HG03135 (cell line): ENCODE measurements around the gene CCDC180.
"Not testable (repeated sequence)": the region's sequence is repeated elsewhere in the genome, so short reads cannot be mapped to it uniquely, and the experiment has no call there.

Experiments used
- ATAC-seq: cut with Tn5 transposase; IDR thresholded peaks from one replicate; pipeline ENCODE4 v1.9.1; 2021; ENCODE audit warnings: mild to moderate bottlenecking, moderate library complexity; ENCODE audit not compliant: unreplicated experiment

CCDC180 gene

DNA sequence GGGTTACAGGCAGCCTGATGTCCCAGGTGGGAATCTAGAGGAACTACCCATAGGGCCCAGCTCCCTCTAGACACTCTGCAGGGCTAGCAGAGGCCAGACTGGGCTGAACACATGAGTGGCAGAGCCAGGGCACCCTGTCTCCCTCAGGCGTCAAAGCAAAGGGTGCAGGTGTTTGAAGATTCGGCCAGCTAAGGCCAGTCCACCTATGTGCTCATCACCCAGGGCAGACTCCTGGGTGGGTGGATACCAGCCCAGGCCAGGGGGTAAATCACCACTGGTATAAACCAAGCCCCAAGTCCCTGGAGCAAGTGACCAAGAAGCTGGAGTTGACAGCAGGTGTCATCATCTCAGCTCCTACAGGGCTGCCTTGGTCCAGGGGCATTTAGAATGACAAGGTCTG lies 3.4 kb downstream of the CCDC180 start:
- no peak for ATAC-seq

DNA sequence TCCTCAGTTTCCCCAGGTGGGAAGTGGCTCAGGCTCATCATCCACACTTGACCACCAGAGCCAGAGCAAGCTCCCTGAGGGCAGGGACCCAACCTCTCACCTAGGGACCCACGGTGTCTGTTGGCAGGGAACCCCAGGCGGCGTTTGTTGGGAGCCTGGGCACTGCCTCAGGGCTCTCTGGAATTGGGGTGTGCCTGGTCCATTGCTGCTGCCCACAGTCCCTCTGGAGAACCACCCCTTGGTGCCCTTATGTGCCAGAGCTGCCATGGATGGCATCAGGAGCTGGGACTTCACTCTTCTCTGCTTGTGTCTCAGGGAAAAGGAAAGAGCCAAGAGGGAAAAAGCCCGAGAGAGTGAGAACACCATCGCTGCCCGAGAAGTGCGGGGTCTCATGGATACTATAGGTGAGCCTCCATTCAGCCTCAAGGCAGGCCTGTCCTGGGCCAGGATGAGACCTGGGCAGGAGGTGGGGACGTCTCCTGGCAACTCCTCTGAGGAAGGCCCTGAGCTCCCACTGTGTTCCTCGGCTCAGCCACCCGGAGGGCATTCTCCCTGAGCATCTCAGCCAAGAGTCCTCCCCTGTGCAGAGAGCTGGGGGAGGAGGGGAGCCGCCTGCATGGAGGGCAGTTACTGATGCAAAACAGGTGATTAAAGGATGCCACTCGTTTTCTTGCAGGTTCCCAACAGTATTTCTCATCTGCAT lies 4.5 kb downstream of the CCDC180 start:
- no peak for ATAC-seq

DNA sequence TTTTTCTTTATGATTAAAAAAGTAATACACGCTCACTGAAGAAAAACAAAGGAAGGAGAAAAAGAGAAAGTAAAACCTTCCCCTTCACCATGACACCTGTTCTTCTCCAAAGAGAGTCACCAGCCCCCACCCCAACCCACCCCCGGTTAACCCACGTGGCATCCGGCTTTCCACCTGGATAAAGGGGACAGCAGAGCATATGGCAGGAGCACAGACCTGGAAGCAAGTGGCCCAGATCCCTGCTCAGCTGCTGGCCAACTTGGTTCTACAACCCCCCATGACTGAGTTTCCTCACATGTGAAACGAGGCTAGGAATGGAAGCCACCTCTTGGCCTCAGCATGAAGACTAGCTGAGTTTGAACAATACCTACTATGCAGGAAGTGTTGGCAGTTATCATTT lies 5.1 kb downstream of the CCDC180 start:
- ATAC-seq, result no peak

DNA sequence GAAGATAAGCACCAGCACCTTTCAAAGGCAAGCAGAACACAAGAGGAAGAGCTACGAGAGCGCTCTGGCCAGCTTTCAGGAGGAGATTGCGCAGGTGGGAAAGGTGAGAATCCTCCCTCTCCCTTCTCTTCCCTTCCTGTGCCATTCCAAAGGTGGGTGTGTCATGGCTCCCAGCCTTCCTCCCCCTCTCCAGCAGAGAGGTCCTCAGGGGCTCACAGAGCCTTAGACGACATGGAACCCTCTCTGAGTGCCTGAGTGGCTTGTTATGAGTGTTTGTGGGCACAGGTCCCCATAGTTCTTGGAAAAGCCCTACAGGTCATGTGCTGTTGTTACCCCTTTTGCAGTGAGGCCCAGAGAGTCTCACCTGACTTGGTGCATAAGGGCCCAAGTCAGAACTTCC lies 5.8 kb downstream of the CCDC180 start:
- ATAC-seq, result no peak

DNA sequence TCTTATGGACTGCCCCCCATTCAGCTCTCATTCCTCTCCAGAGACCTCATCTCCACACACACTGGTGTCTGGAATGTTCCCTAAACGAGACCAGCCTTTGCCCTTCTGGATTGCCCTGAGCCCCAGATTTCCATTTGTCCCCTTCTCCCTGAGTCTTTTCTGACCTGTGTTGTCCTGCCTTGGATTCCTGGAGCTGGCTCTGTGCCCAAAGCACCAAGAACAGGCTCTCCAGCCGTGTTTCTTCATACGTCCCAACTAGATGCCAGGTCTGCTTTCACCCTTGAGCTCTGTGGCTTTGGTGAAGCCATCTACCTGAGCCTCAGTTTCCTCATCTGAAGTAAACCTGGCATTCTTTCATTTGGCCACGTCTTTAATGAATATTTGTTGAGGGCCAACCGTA lies 6.3 kb downstream of the CCDC180 start:
- ATAC-seq, result no peak

DNA sequence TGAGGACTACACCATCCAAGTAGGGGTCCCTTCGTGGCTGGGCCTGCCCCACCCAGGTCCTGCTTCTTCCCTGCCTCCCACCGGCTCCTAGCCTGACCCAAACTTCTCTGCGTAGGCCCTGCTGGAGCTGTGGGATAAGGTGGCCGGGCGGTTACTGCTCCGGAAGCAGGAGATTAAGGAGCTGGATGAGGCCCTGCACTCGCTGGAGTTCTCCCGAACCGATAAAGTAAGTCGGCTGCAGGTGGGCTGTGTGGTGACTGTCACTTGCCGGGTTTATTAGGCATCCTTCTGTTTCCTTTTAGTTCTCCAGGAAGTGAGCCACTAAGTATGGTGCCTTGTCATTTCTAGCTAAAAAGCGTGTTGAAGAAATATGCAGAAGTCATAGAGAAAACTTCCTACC lies 7.0 kb downstream of the CCDC180 start:
- ATAC-seq, result no peak

DNA sequence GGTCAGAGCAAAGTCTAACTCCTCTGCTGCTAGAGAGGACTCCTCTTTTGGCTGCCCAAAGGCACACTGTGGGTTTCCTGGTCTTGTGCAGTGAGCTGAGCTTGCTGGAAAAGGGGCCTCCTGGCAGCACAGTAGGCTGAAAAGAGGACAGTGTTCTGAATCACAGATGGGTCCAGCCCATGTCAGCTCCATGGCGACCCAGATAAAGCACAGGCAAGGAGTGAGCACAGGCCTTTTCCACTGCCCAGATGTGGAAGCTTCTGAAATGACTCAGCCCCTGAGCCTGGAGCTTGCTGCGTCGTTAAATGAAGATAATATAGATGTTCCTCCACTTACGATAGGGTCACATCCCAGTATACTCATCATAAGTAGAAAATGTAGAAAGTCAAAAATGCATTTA lies 8.1 kb downstream of the CCDC180 start:
- ATAC-seq, result no peak

DNA sequence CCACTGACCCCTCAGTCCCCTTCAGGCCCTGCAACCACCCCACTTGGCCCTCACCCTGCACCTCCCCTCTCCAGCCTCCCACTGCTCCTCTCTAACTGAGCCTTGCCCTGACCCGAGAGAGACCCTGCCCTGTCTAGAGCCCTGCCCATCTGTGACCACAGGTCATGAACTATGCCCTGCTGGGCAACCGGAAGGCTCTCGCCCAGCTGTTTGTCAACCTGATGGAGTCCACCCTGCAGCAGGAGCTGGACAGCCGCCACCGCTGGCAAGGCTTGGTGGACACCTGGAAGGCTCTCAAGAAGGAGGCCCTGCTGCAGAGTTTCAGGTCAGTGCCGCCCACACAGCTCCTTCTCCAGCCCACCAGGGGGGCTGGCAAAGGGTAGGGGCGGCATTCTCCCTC lies 9.4 kb downstream of the CCDC180 start:
- no peak for ATAC-seq

DNA sequence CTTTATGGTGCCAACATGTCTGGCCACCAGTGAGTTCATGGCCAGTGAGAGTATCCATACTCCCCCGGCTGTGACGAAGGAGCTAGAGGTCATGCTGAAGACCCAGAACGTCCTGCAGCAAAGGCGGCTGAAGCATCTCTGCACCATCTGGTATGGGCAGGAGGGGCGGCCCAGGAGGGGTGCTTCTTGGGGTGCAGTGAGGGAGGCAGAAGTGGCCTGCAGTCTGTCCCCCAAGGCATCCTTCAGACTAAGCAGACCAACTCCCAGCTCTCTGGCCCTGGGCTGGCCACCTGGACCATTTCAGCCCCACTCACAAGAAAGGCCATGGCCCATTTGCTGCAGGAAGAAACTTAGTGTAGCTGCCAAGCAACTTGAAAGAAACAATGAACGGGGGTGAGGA lies 11.0 kb downstream of the CCDC180 start:
- ATAC-seq, result no peak

DNA sequence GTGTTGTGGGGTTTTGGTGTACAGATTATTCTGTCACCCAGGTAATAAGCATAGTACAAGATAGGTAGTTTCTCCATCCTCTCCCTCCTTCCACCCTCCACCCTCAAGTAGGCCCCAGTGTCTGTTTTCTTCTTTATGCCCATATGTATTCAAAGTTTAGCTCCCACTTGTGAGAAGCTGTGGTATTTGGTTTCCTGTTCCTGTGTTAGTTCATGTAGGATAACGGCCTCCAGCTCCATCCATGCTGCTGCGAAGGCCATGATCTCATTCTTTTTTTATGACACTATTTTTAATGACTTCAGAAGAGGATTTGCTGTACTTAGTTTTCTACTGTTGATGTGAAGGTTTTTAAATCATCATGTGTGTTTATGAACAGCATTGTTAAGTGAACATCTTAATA lies 11.9 kb downstream of the CCDC180 start:
- ATAC-seq, result no peak

DNA sequence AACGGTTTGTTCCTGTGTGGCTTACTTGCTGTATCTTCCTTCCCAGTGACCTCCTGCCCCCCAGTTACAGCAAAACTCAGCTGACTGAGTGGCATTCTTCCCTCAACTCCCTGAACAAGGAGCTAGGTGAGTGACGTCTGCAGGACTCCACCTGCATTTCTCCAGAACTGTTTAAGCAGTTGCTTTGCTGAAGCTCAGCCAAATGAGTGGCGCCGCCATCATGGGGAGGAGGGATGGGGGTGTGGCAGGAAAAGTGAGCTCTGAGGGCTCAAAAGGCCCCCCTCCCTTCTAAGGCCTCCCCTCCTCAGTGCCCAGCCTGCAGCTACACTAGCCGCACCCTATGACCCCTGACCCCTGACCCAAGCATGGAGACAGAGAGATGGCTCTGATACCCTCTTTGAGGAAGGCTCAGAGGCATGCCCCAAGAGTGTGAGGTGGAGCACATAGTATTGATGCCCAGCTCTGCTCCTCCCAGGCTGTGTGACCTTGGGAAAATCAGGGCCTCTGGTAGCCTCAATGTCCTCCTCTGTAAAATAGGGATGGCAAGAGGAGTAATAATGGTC lies 12.7 kb downstream of the CCDC180 start:
- no peak for ATAC-seq

DNA sequence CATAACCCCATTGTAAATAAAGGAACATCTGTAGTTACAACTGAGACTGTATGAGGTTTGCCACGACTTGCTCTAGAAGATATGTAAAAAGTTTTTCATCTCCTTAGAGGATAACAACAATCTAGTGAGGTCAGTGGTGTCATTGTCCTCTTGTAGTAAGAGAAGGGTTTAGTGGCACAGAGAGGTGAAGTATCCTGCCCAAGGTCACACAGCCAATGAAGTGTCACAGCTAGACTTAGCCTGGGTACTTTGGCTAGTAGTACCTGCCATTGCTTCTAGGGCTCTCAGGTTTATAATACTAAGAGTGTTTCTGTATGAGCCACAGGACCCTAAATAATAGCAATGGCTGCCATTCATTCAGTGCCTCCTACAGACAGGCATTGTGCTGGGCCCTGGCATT lies 13.8 kb downstream of the CCDC180 start:
- ATAC-seq, result no peak

DNA sequence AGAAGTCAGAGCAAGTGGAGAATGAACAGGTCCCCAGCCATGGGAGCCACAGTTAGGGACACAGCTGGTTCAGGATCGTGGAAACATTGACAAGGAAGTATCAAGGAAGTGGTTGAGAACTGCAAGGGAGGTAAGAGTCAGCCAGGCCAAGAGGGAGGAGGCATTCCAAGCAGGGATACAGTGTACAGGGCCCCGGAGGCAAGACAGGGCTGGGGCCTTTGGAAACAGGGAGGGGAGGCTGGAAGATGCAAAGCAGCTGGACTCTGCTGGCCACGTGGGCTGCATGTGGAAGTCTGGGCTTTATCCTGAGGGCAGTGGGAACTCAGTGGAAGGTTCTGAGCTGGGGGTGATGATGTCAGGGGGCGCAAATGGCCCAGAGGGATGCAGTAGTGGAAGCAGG lies 14.2 kb downstream of the CCDC180 start:
- ATAC-seq, result no peak

DNA sequence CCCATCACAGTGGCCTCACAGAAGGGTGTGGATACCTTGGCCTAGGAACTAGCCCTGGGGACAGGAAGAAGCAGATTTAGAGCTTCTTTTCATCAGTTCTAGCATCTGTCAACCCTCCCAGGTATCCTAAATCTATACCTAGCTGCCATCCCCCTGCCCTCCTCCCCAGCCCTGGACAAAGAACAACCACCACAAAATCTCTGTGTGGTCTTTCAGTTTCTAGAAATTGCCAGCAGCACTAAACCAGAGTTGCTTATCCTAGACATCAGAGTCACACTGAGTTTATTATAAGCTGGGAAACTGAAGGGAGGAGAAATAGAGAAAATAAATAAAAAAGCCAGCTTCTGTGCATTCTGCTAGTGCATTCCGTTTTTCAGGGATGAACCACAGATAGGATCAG lies 14.6 kb downstream of the CCDC180 start:
- no peak for ATAC-seq

DNA sequence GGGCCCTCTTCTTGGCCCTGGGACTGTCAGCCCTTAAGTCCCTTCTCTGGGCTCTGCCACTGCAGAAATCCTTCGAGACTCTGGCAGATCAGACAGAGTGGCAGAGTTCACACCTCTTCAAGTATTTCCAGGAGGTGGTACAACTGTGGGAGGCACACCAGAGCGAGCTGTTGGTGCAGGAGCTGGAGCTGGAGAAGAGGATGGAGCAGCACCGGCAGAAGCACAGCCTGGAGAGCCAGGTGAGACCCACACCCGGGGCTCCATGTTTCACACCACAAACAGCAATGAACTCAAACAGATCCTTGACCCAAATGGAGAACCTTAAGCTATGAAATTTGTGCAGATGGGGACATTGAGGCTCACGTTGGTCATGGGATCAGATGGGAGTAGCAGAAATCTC lies 17.5 kb downstream of the CCDC180 start:
- no peak for ATAC-seq

DNA sequence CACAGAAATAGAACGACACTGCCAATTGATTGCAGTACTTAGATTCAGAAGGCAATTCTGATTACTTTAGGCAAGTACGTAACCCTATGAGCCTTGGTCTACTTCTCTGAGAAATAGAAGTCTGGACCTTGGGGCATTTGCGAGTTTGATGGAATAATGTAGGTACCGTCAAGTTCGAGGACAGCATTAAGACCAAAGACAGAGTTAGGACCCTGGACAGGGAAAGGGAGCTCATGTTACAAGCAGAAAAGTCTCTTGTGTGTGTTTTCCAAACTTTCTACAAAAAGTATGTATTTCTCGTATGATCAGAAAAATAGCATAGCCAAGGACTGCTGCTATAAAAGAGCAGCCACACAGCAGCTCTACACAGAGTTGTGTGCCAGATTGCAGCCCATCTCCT lies 20.1 kb downstream of the CCDC180 start:
- ATAC-seq, result no peak

DNA sequence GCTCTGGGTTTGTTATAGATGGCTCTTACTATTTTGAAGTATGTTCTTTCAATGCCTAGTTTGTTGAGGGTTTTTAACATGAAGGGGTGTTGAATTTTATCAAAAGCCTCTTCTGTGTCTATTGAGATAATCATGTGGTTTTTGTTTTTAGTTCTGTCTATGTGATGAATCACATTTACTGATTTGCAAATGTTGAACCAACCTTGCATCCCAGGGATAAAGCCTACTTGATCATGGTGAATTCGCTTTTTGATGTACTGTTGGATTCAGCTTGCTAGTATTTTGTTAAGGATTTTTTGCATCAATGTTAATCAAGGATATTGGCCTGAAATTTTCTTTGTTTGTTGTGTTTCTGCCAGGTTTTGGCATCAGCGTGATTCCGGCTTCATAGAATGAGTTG lies 25.5 kb downstream of the CCDC180 start:
- ATAC-seq, result no peak

DNA sequence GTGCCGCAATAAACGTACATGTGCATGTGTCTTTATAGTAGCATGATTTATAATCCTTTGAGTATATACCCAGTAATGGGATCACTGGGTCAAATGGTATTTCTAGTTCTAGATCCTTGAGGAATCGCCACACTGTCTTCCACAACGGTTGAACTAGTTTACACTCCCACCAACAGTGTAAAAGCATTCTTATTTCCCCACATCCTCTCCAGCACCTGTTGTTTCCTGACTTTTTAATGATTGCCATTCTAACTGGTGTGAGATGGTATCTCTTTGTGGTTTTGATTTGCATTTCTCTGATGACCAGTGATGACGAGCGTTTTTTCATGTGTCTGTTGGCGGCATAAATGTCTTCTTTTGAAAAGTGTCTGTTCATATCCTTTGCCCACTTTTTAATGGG lies 28.2 kb downstream of the CCDC180 start:
- not testable (repeated sequence) for ATAC-seq

DNA sequence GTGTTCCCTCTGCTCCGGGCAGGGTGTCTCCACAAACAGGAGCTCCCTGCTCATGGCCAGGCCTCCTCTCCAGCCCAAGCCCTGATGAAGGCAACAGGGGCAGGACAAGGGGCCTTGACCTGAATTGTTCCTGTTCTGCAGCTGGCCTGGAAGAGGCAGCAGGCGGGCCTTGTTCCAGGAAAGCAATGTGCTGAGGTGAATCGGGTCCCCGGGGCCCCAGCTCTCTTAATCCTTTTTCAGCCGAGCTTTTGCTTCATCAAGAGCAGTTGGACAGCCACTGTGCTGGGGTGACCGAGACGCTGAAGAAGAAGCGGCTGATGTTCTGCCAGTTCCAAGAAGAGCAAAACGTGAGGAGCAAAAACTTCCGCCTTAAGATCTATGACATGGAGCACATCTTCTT lies 41.4 kb downstream of the CCDC180 start:
- no peak for ATAC-seq

DNA sequence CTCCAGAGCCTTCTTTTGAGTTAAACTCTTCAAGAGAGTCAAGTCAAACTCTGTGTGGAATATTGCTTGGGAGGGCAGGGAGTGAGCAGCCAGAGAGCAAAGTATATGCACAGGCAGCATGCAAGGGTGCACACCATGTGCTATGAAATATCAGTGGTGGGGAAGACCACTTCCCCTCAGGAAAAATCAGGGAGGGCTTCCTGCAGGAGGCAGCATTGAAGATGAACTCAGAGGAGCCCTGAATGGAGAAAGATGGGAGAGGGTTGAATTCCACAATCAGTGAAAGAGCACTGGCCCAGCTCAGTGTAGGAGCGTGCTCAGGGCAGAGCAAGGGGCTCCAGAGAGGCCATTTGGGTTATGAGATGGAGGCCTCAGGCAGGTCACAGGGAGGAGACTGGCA lies 41.9 kb downstream of the CCDC180 start:
- ATAC-seq, result no peak

DNA sequence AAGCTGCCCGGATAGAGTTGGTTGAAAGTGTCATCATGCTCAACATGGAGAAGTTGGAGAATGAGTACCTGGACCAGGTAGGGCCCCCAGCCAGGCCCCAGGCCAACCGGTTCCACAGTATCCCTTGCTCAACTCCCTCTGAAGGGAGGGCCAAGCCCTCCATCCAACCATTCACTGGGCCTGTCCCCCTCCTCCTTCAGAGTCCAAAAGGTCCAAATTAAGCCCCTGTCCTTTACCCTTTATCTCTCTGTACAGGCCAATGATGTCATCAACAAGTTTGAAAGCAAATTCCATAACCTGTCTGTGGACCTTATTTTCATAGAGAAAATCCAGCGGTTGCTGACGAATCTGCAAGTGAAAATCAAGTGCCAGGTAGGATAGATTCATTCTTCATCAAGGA lies 47.2 kb downstream of the CCDC180 start:
- no peak for ATAC-seq

DNA sequence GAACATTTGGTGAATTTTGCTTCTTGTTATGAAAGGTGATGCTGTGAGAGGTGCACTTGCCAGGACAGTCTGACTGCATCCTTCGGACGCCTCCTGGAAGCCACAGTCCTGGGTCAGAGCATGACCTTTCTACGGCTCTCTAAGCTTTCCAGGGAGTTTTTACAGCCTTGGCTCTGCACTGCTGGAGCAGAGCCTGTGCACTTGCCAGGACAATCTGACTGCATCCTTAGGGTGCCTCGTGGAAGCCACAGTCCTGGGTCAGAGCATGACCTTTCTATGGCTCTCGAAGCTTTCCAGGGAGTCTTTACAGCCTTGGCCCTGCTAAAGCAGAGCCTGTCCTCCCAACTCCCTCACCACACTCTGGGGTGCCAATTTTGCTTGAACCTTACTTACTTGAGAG lies 49.6 kb downstream of the CCDC180 start:
- ATAC-seq, result no peak
